ENCODE measurements around the gene CASTOR1.

The CASTOR1 gene

DNA sequence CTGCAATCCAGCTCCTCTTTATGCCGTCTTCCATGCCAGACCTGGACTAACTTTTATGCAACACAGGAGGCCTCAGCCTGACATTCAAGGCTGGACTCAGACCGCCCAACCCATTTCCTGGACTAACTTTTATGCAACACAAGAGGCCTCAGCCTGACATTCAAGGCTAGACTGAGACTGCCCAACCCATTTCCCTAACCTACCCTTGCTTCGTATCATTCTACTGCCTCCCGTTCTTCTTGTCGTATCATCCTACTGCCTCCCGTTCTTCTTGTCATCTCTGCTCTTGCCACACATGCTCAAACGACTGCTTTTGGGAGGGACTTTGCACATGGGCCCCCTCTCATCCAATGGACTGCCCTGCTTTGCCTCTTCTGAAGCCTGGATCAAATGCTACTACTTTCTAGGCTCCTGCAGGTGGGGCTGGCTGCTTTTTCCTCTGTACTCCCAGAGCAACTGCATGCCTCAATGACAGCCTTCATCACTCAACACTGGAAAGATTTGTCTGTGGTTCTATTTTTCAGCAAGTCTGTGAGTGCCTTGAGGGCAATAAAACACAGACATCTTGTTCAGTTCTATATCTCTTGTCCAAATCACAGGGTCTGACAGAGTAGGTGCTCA is 29.6 kb upstream of the CASTOR1 start:
- no peak for DNase-seq (ENCODE audit: low spot score)

DNA sequence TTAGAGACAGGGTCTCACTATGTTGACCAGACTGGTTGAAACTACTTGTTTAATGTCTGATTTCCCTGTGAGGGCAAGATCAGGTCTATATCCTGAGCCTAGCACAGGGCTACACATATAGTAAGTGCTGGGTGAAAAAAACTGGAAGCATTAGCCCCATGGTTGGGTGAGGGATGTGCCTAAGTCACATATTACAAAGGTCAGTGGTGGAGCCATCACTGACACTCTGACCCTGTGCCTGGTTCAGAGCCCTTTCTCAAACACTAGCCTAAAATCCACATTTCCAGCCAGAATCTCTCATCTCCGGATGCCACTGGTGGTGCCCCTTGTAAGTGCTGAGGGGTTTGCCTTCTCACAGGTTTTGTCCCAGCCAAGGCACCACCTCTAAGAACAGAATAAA is 28.5 kb upstream of the CASTOR1 start:
- no peak for DNase-seq (ENCODE audit: low spot score)

DNA sequence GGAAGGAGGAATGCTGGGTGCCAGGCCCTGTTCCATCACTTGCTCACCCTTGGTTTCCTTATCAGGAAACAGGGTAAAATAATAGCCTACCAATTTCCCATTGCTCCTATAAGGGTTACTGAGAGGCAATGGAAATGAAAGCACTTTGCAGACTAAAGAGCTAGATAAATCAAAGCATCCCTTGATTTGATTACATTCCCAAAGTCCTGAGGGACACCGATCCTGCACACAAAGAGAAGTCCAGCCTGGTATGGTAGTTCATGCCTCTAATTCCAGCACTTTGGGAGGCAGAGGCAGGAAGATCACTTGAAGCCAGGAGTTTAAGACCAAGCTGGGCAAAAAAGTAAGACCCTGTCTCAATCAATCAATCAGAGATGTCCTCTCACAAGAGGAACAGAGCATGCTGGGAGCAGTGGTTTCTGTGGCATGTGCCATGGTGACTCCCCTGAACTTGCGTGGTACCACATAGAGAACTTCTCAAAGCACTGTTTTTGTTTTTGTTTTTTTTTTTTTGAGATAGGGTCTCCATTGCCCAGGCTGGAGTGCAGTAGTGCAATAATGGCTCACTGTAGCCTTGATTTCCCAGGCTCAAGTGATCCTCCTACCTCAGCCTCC is 26.8 kb upstream of the CASTOR1 start:
- DNase-seq (ENCODE audit: low spot score), result no peak

DNA sequence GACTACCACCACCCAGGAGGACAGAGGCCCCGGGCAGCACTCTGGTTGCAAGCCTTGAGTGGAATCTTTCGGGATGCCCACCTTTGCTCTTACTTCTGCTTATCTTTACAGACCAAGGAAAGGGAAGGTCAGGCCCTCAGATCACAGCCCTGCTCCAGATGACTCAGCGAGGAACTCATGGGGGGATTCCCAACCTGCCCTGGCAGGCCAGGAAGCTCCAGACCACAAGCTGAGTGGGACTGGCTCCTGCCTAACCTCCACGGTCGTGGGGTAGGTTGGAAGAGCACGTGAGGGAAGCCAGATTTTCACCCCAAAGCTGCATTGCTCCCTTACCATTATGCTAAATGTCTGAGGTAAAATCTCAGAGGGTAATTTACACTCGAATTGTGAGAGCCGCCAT is 25.6 kb upstream of the CASTOR1 start:
- DNase-seq (ENCODE audit: low spot score), result peak; percentile 55

DNA sequence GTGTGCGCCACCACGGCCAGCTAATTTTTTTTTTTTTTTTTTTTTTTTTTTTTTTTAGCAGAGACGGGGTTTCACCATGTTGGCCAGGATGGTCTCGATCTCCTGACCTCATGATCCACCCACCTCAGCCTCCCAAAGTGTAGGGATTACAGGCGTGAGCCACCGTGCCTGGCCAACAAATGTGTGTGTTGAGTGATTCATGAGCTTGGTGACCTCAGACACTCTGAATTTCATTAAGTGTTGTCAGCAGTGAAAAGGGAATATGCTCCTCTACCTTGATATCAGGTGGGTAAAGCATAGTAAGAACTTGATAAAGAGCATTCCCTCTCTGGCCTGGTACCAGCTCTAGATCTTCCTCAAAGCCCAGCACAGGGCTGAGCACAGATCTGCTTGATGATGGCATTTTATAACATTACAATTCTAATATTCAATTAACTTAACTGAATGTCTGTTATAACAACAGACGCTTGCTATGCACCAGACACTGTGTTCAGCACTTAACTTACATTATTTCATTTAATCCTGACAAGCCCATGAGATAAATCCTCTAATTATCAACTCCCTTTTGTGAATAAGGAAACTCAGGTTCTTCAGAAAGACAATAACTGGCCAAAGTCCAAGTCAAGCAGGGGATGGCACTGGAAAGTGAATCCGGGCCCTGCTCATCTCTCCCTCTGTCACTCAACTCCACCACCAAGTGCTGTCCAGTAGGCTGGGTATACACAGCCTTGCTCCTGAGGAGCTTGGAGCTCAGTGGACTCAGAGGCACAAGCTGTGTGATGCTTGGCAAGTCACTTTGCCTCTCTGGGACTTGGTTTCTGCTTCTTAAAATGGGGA is 24.4 kb upstream of the CASTOR1 start:
- no peak for DNase-seq (ENCODE audit: low spot score)

DNA sequence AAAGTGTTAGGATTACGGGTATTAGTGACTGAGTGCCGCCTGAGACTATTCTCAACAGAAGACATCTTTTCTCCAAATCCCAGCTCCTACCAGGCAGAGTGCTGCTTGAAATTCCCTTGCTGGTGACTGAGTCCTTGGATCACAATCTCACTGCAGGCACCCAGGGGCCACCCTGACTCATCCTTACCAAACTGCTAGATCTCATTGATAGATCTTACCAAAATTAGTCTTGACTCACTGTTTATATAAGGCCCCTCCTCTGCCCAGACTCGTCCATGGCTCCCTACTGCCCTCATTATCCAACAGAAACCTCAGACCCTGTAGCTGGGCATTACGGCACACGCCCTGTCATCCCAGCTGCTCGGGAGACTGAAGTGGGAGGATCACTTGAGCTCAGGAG is 22.7 kb upstream of the CASTOR1 start:
- no peak for DNase-seq (ENCODE audit: low spot score)

DNA sequence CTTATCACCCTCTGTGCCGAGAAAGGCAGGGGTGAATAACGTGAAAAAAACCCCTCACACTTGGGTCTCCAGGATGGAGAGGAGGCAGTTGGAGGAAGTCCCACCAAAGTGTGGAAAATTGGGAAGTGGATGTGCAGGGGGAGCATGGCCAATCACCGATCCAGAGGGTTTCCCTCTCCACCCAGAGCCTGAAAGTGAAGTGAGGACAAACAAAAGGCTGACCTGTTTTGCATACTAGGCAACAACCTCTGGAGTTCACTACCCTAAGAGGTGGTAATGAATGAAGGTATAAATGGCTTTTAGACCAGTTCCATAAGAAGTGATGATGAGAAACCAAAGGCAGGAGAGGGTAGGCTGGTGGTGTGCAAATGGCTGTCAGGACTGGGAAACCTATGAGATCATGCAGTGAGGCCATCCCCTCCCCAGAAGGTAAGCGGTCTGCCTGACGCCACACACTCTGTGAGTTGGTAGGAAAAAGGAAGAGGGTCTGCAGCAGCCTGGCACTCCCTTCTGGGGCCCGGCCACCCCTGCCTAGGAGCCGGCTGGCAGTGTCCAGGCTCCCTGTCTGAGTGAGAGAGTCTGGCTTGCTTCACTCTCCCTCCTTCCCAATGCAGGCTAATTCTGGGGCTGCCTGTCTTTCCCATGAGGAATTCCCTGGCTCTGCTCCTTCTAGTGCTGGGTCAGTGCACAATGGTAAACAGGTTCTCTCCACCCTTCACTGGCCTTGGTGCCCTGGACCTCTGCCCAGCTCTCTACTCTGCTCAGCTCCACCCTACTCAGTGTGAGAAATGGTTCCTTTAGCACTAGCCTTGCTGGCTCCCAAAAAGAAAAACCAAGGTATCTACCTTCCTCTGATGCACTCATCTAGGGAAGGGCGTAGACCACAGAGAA is 21.8 kb upstream of the CASTOR1 start:
- DNase-seq (ENCODE audit: low spot score), result no peak

DNA sequence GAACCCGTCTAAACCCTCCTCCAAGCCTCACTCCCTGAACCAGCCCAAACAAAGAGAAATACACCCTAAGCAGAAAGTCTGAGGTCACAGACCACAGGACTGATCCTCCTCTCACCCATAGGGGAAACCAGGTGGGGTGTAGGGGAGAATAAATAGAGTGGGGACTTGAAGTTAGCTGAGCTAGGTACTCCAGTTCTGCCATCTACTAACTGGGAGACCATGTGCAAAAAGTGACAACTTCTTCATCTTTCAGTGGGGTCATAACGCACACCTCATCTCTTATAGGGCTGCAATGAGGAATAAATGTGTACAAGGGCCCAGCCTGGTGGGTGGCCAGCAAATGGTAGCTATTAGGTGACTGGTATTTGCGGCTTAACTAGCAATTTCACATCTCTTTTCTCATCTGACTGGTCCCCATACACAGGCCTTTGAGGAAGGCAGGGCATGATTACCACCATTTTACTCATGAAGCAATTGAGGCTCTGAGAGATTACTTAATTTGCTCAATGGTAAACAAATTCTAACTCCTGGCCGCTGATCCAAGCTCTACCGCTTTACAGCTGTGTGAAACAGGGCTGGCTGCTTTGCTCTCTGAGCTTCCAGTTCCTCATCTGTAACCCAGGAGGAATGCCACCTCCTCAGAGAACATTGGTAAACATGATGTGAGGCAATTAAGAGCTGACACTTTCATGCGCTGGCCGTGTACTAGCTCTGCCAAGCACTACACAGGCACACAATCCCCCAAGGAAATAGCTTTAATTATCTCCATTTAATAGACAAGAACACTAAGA is 20.8 kb upstream of the CASTOR1 start:
- peak; percentile 41 for DNase-seq (ENCODE audit: low spot score)

DNA sequence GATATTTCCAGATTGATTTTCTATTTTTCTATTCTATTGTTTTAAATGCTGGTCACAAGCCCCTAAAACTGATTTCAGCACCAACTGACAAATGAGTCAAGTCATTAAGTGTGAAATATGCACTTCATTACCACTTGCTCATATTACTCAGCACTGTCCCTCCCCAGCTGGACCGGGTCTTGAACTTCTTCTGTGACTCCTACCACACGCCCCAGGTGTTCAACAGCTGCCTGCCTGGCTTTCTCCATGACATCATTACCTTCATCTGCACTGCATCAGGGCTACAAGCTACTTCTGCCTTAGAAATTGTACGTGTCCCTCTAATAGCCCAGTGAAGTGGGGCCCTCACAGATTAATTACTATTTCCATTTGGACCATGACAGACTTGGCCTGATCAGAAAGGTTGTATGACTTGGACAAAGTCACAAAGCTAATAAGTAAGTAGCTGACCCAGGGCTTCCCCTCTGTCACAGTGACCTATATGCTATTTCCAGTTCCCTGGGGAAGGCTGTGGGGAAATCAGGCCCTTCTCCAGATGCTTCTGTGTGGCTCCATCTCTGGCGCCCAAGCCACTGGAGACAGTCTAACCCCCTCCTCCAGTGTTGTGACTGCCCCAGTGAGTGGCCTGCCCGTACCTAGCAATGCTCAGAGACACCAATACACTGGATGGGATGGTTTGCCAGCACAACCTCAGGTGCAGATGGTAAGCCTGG is 19.4 kb upstream of the CASTOR1 start:
- peak; percentile 45 for DNase-seq (ENCODE audit: low spot score)

DNA sequence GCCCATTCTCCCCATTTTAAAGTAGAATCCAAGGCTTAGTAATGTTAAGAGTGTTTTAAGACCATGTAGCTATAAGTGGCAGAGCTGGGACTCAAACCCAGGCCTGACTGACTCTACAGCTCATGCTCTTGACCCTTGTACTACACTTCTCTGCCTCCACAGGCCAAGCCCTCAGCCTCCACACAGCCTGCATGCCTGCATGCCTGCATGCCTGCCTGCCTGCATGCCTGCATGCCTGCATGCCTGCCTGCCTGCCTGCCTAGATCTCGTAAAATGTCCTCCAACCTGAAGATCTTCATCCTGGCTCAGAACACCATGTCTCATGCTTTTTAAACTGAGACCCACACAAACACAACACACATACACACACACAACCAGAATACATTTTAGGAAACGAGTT is 18.8 kb upstream of the CASTOR1 start:
- DNase-seq (ENCODE audit: low spot score), result no peak

DNA sequence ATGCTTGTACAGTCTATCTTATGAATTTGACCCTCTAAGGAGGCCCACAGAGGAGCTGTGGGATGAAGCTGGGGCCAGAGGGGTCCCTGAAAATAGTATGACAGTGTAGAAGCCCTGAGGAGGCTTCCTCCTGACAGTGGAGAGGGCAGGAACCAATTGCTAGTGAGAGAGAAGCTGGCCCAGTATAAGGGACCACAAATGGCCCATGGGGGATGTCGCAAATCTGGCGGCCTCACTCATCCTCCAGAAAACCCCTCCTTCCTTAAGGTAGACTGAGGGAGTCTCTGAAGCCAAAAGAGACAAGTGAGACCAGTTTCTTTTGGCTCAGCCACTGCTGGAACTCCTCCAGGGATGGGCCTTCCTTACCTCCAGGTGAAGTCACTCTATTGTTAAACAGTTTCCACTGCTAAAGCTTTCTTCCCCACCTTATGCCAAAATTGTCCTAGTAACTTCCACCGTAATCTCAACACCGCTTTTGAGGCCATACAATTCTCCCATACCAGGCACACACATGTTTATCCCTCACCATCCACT is 17.8 kb upstream of the CASTOR1 start:
- DNase-seq (ENCODE audit: low spot score), result no peak

DNA sequence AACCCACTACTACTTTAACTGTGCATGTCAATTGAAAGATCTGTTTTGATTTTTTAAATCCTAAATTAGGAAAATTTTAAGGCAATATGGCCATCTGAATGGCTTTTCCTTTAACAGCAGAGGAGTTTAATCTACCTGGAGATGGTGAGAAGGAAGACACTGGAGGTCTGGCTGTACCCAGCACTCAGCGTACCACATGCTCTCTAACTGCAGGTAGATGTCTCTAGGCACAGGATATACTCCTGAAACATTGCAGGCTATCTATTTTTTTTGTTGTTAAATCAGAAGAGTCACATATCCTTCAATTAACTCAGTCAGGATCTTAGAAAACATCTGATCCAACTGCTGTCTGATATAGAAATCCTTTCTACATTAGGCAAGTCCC is 17.3 kb upstream of the CASTOR1 start:
- DNase-seq (ENCODE audit: low spot score), result no peak

DNA sequence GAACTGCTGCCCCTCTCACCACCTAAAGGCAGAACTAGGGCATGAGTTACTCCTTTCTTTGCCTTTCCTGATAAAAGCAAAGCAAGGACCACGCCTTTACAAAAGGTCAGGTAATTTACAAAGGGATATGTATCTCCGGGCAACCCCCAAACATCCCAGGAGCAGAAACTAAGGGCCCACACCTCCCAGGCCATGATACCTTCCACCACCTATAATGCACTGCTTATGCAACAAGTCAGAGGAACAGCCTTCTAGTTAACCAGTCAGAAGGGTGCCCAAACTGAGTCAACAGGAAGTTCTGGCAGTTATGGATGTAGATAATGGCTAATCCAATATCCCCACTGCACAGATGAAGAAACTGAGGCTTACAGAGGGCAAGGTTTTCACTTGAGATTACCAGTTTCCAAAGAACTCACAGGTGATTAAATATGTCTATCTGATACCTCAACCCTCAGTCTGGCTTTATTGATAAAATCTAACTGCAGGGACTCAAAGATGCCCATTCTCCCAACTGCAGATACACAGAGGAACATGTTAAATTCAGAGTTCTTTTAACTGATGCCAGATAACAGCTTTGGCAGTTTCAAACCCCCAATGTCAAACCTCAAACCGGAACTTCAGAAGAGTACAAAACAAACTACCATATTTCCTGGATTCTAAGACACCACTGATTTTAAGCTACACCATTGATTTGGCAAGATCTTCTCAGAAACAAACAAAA is 16.8 kb upstream of the CASTOR1 start:
- DNase-seq (ENCODE audit: low spot score), result peak; percentile 68

DNA sequence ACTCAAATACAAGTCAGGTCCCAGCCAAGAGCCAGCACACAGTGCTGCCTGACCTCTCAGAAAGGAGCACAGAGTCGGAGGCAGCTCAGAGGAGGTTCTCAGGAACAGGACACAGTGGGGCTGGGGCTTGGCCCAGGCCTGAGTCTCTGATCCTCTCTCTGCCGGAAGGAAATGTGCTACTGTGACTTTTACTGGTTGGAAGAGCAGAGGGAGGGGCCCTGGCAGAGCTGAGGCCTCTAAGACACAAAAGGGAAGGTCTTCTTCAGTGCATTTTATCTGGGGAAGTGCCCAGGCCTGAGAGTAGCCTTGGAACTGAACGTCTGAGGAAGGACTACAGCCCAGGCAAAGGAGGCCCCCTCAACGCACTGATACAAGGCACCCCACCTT is 16.2 kb upstream of the CASTOR1 start:
- peak; percentile 61 for DNase-seq (ENCODE audit: low spot score)

DNA sequence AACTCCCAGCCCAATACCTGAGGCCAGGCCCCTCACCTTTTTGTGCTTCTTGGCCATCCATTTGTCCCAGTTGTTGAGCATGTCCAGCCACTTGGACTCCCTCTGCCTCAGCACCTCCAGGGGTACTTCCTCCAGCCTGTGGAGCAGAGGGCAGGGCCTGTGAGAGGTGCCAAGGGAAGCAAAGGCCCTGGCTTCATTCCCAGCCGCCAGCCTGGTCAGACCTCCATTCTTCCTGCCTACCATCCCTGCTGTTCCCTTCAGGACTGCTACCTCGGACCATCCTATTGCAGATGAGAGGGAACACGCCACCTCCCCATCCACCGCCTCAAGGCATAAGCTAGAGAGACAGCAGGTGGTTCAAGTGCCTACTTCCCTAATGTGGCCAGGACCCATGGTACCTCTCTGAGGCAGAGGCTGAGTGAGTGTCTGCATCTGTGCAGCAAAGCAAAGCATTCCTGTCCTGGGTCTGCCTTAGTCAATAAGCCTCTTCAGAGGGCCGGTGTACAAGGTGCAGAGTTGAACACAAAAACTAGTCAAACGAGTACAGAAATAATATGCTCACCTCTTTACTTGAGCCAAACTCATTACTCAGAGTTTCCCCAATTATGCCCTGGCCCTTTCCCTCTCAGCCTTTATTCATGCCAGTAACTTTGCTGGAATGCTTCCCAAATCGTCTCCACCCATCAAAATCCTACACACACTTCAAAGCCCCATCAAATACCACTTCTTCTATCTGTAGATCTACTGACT is 15.4 kb upstream of the CASTOR1 start:
- no peak for DNase-seq (ENCODE audit: low spot score)

DNA sequence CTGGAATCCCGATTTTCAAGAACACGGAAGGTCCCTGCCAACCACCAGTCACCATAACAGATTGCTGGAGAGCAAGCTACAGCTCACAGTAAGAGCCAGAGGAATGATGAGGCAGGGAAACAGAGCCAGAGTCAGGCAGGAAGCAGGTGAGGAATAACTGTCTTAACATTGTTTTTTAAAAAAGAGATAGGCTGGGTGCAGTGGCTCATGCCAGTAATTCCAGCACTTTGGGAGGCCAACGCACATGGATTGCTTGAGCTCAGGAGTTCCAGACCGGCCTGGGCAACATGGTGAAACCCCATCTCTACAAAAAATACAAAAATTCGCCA is 13.5 kb upstream of the CASTOR1 start:
- no peak for DNase-seq (ENCODE audit: low spot score)

DNA sequence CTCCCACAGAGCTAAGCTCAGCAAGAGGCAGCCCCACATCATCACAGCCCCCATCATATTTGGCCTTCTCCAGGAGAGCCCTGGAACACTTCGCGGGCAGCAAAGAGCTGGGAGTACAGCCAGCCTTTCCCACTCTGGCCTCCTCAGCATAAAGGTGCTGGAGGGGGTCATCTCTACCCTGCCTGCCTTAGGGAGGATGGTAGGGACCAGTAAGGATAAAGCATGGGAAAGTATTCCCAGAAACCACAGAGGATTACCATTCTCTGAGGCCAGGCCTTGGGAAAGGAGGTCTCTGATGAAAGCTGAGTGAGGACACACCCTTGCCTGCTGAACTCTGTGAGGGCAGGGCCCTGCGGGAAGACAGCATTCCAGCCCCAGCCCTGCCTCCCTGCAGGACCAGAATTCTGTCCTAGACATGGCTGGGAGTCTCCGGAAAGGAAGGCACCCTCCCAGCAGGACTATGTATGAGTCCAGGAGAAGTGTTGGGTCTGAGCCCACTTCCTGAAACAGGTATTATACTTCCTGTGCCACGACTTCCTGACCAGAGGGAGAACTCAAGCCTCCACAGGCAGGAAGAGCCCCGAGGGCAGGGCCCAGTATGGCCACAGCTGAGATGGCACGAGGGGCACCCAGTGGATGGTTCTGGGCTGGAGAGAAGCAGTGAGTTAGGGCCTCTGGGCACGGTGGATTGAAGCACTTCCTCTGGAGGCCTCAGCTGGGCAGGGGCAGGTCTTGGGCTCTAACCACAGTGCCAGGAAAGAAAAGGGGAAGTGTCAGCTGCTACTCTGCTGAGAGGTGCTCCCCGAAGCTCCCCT is 12.9 kb upstream of the CASTOR1 start:
- DNase-seq (ENCODE audit: low spot score), result no peak

DNA sequence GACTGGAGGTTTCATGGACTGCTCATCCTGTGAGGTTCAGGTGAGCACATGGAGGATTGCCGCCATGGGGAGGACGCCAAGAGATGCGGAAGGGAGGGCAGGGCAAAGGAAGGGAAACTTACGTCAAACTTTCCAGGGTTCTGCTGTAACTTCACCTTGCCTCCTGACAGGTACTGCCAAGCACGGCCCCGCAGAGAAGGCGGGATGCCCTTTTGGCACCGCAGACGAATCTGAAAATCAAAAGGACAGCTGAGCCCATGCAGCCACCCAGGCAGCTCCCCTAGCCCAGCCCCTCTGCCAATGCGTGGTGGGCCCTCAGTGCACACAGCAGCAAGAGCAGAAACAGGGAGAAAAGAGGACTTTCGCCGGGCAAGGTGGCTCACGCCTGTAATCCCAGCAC is 10.0 kb upstream of the CASTOR1 start:
- DNase-seq (ENCODE audit: low spot score), result no peak

Data from CD4-positive, alpha-beta T cell treated with Interleukin-15 for 4 hours (primary cell).